GM18907 (cell line): ENCODE data around the gene TNFRSF18.
"Not testable (repeated sequence)": the region's sequence is repeated elsewhere in the genome, so short reads cannot be mapped to it uniquely, and the experiment has no call there.

Experiments
- ATAC-seq: cut with Tn5 transposase; IDR thresholded peaks from one replicate; pipeline ENCODE4 v1.9.1; 2021; ENCODE audit warnings: mild to moderate bottlenecking, moderate library complexity; ENCODE audit not compliant: unreplicated experiment

TNFRSF18 gene

GRCh38 chr1:1179983-1180861, 26.2 kb downstream of the TNFRSF18 start:
- no peak for ATAC-seq

GRCh38 chr1:1179346-1179982, 26.9 kb downstream of the TNFRSF18 start:
- no peak for ATAC-seq

- ATAC-seq, result no peak
Observed at GRCh38 chr1:1178794-1179331, 27.5 kb downstream of the TNFRSF18 start.

- ATAC-seq, result no peak
Observed at GRCh38 chr1:1177452-1178206, 28.8 kb downstream of the TNFRSF18 start.

- ATAC-seq, result no peak
Observed at GRCh38 chr1:1176931-1177330, 29.5 kb downstream of the TNFRSF18 start.

- not testable (repeated sequence) for ATAC-seq
Observed at GRCh38 chr1:1176063-1176761, 30.2 kb downstream of the TNFRSF18 start.

GRCh38 chr1:1175221-1176062, 30.9 kb downstream of the TNFRSF18 start:
- ATAC-seq, result no peak

- ATAC-seq, result no peak
Observed at GRCh38 chr1:1173793-1174415, 32.5 kb downstream of the TNFRSF18 start, which contains the start of gene TTLL10. Gene TTLL10, plus strand, starts transcription at chr1:1173880. Its CDS starts 5,336 bp downstream, at chr1:1179216.

GRCh38 chr1:1173061-1173792, 33.2 kb downstream of the TNFRSF18 start:
- no peak for ATAC-seq

GRCh38 chr1:1171546-1172340, 34.6 kb downstream of the TNFRSF18 start:
- no peak for ATAC-seq

- no peak for ATAC-seq
Observed at GRCh38 chr1:1171161-1171545, 35.2 kb downstream of the TNFRSF18 start.

GRCh38 chr1:1170215-1171091, 35.9 kb downstream of the TNFRSF18 start:
- no peak for ATAC-seq

- no peak for ATAC-seq
Observed at GRCh38 chr1:1169429-1170214, 36.8 kb downstream of the TNFRSF18 start.

GRCh38 chr1:1168451-1169411, 37.7 kb downstream of the TNFRSF18 start:
- no peak for ATAC-seq
